Stomach (tissue), 9 donors: ENCODE measurements around the gene PKD1L1. TPM values are rescaled to one million over a fixed set of nuclear protein-coding genes. Genes with fewer than 3 reads are reported as not detected.

ENCODE experiments used
- DNase-seq, 2 donors: peaks; one replicate each; pipeline versions ENCODE4 v3.0.0 to v3.0.0-alpha.2; 2013 to 2019
- H3K27ac ChIP-seq, 5 donors: fragments of 200-600 bp in 4 of 5; sonication (generic) in 4 of 5; one replicate each; pipeline ENCODE4 v1.5.1; 2013 to 2019; ENCODE audit warnings: mild to moderate bottlenecking in 1 of 5, moderate library complexity in 1 of 5
- H3K27me3 ChIP-seq, 3 donors: fragments of 200-600 bp; sonication (generic); one replicate each; pipeline ENCODE4 v1.5.1; 2017 to 2019; ENCODE audit warnings: mixed run types in 1 of 3
- H3K36me3 ChIP-seq, 4 donors: fragments of 200-600 bp; sonication (generic); 1 replicate in 3 of 4; 2 replicates in 1 of 4; pipeline ENCODE4 v1.5.1; 2016 to 2019
- H3K4me1 ChIP-seq, 4 donors: fragments of 200-600 bp; sonication (generic); one replicate each; pipeline ENCODE4 v1.5.1; 2016 to 2019
- H3K4me3 ChIP-seq, 4 donors: fragments of 200-600 bp; sonication (generic) in 3 of 4; one replicate each; pipeline ENCODE4 v1.5.1; 2016 to 2019; ENCODE audit warnings: mild to moderate bottlenecking in 1 of 4
- H3K9me3 ChIP-seq, 4 donors: fragments of 200-600 bp; sonication (generic); one replicate each; pipeline ENCODE4 v1.5.1; 2016 to 2019
- CTCF ChIP-seq, 7 experiments: fragments of 450-650 bp in 4 of 7; fragments of 200-600 bp in 3 of 7; sonication (generic) in 3 of 7; IDR thresholded peaks; one replicate each; pipeline ENCODE4 v1.5.1; 2016 to 2019; ENCODE audit warnings: antibody characterized with exemption in 7 of 7, control low read depth in 2 of 7, mild to moderate bottlenecking in 1 of 7
- EP300 ChIP-seq: sonication (generic); formaldehyde crosslinking; IDR thresholded peaks from one replicate; pipeline ENCODE4 v1.6.1; 2017; ENCODE audit warnings: antibody characterized with exemption
- POLR2A ChIP-seq, 4 donors: fragments of 450-650 bp; IDR thresholded peaks; one replicate each; pipeline ENCODE4 v1.6.1; 2016; ENCODE audit warnings: antibody characterized with exemption in 4 of 4, control low read depth in 2 of 4, mild to moderate bottlenecking in 1 of 4, moderate library complexity in 1 of 4
- POLR2AphosphoS5 ChIP-seq, 3 donors: sonication (generic); formaldehyde crosslinking; IDR thresholded peaks; one replicate each; pipeline ENCODE4 v1.6.1; 2016; ENCODE audit warnings: antibody characterized with exemption in 3 of 3
- WGBS, 5 donors: extraction: QIAGEN DNeasy Blood & Tissue Kit in 3 of 5; methylation state at CpG; one replicate each; pipeline versions ENCODE4 v1.1.5 to v1.1.7; 2013 to 2018; 5-methylcytosine and 5-hydroxymethylcytosine counted together
- intact Hi-C: fragments of 100-400 bp; cut with DNase I; formaldehyde crosslinking; loops from one replicate; pipeline ENCODE4 v1.15.1; 2023; ENCODE audit warnings: low total_unique reads
- polyA plus RNA-seq, 3 donors: library from polyadenylated mRNA; stranded (reverse); fragments of 200-250 nt; gene quantifications; one replicate each; pipeline ENCODE4 v1.2.3, GENCODE V29; 2013
- total RNA-seq, 5 donors: library from RNA; depleted of rRNA; stranded (reverse); fragments of >200 nt; gene quantifications; one replicate each; pipeline versions ENCODE4 v1.1.0 to v1.2.3, GENCODE V29; 2014 to 2016
- donor health status: healthy with polysubstance abuse.
- donor health status: Bipolar disorder and iron deficiency.
- donor health status: healthy.

The PKD1L1 gene
- total and polyA plus RNA-seq, 8 donors, result under 0.01 to 1.2 (median 0.10) TPM; not detected in 2

DNA sequence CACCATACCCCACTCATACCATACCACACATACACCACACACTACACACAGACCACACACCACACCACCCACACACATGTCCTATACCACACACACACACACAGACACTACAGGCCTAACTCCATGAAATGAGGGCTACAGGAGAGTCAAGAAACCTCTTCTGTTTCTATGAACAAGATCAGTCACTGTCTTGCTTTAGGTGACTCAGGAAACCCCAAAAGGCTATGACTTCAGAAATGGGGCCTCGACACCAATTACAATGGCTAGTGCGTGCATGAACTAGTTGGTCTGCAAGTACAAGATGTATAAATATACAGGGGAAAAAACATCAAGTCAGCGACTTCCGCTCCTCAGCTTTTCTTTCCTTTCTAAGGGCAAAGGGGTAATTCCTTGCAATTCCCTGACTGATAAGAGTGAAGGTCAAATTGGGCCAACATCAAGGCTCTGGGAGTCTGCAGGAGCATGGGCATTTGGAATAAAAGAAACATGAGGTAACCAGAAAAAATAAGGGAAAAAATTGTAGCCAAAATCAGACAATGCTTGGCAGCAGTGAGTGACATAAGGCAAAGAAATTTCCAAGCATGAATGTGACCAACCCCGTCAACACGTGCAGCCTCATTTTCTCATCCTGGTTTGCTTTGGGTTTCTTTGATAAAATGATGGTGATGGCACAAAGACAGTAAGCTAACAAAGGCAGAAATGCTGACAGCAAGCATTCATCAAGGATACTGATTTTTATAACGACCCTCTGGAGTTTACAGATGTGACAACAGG, 1.5 kb downstream of the PKD1L1 start:
- Histone ChIP-seq H3K27me3 (no peaks in the 10 kb centered on the region), H3K36me3 (no peaks in the 10 kb centered on the region), H3K9me3 (no peaks in the 10 kb centered on the region), H3K27ac (peak overlapping the region in 2 of 5 donors; percentile 20 to 37), H3K4me1 (peaks cover 0 to 20% (median 18%) of the 10 kb centered on the region in 4 donors), H3K4me3 (no peak overlapping the region)
- 60 to 77% (median 63%) methylated on average over 7 of the region's 7 CpGs for WGBS, 5 donors
- no peak for TF ChIP-seq EP300
- no peak for TF ChIP-seq CTCF (IDR thresholded peaks at IDR 0.05)
- no peak for TF ChIP-seq POLR2A (IDR thresholded peaks at IDR 0.05)
- no peak for TF ChIP-seq POLR2AphosphoS5 (IDR thresholded peaks at IDR 0.05)
- no peak for DNase-seq
- intact Hi-C loops, result no loop called here

- no peaks in the 10 kb centered on the region for H3K27me3 ChIP-seq
- DNase-seq, result peak; percentile 83 to 87
- WGBS, 5 donors, result 38 to 50% (median 48%) methylated on average over 8 of the region's 8 CpGs
- H3K4me3 ChIP-seq, result no peak overlapping the region
- H3K27ac ChIP-seq, result peak overlapping the region in 1 of 5 donors; percentile 20
- H3K36me3 ChIP-seq, result no peaks in the 10 kb centered on the region
- no peaks in the 10 kb centered on the region for H3K9me3 ChIP-seq
- intact Hi-C loops, result no loop called here
- peaks cover 5 to 20% (median 6%) of the 10 kb centered on the region in 4 donors for H3K4me1 ChIP-seq
- TF ChIP-seq POLR2AphosphoS5 (IDR thresholded peaks at IDR 0.05) (no peak), CTCF (IDR thresholded peaks at IDR 0.05) (peak in 5 of 7 experiments; percentile 47 to 79 (median 74)), EP300 (no peak), POLR2A (IDR thresholded peaks at IDR 0.05) (no peak)
Measured at GRCh38 chr7:47945261-47946015, 2.8 kb downstream of the PKD1L1 start.

- Histone ChIP-seq H3K4me1 (peaks cover 0 to 15% (median 5%) of the 10 kb centered on the region in 4 donors), H3K36me3 (no peaks in the 10 kb centered on the region), H3K27ac (no peak overlapping the region), H3K27me3 (no peaks in the 10 kb centered on the region), H3K4me3 (no peak overlapping the region), H3K9me3 (no peaks in the 10 kb centered on the region)
- intact Hi-C loops, result loop anchor here (5.0 kb wide), 1 partner anchor 168 kb away; no protein-coding TSS in a partner anchor
- TF ChIP-seq POLR2A (IDR thresholded peaks at IDR 0.05), result no peak
- TF ChIP-seq POLR2AphosphoS5 (IDR thresholded peaks at IDR 0.05), result no peak
- no peak for TF ChIP-seq EP300
- no peak for TF ChIP-seq CTCF (IDR thresholded peaks at IDR 0.05)
- DNase-seq, result no peak
- 73 to 81% (median 78%) methylated on average over 12 of the region's 12 CpGs for WGBS, 5 donors
Measured at GRCh38 chr7:47944536-47945260, 3.6 kb downstream of the PKD1L1 start.
